HepG2 (cell line): Measurements from ENCODE around the gene SEMA4F. TPM values are rescaled to one million over a fixed set of nuclear protein-coding genes. Genes with fewer than 3 reads are reported as not detected.

Experiments
- ATAC-seq: fragments of 200-7000 bp; cut with Tn5 transposase; 3 replicates; pipeline ENCODE4 v1.9.1; 2020; ENCODE audit warnings: mild to moderate bottlenecking, moderate library complexity
- BruUV-seq: library from RNA; stranded (reverse); fragments of 400-500 nt; replicated peaks from 2 replicates; lab custom pipeline; 2021; lab: Mats Ljungman, UMichigan
- CTCF ChIA-PET: fragments of 300-600 bp; formaldehyde crosslinking; extraction: SDS; loops from one replicate; lab custom pipeline; 2021; ENCODE audit warnings: low total read pairs, inconsistent platforms, low intra/inter-chr PET ratio; lab: Yijun Ruan, JAX
- POLR2A ChIA-PET: fragments of 350-600 bp; sonication (Branson Sonifier 250); formaldehyde crosslinking; loops from one replicate; lab custom pipeline; 2020; ENCODE audit warnings: antibody characterized with exemption, inconsistent platforms; lab: Yijun Ruan, JAX
- DNase-seq: peaks from one replicate; pipeline ENCODE4 v3.0.0-alpha.2; 2015; ENCODE audit warnings: low spot score
- FAIRE-seq: peaks from 3 replicates; lab custom pipeline; 2011; peaks lifted over from hg19 to GRCh38; lab: Jason Lieb, UNC
- H2AFZ ChIP-seq: one replicate; pipeline ENCODE4 v1.6.1; 2011; ENCODE audit warnings: low read length, inconsistent platforms
- H3K27ac ChIP-seq: fragments of 300-600 bp; 3 replicates; pipeline ENCODE4 v1.8.0; 2011; ENCODE audit warnings: mixed run types, mild to moderate bottlenecking, mixed read lengths, low read length, inconsistent platforms; ENCODE audit not compliant: insufficient read depth; ENCODE audit errors: extremely low read length
- H3K27me3 ChIP-seq, 2 experiments: fragments of 200-600 bp in 1 of 2; 2 replicates in 1 of 2; 3 replicates in 1 of 2; pipeline versions ENCODE4 v1.6.0 to v1.8.0; 2011; ENCODE audit warnings: low read length in 2 of 2, mild to moderate bottlenecking in 2 of 2, moderate library complexity in 2 of 2, inconsistent platforms in 1 of 2; ENCODE audit not compliant: insufficient read depth in 2 of 2, control insufficient read depth in 1 of 2
- H3K36me3 ChIP-seq, 2 experiments: fragments of 200-600 bp in 1 of 2; replicated peaks in 1 of 2; 2 replicates in 1 of 2; 3 replicates in 1 of 2; pipeline versions ENCODE4 v1.5.1 to v1.8.0; 2011; ENCODE audit warnings: low read length in 2 of 2, inconsistent platforms in 1 of 2; ENCODE audit not compliant: insufficient read depth in 2 of 2, control insufficient read depth in 1 of 2
- H3K4me1 ChIP-seq: 2 replicates; pipeline ENCODE4 v1.5.1; 2012; ENCODE audit warnings: low read length, inconsistent platforms; ENCODE audit not compliant: insufficient read depth
- H3K4me2 ChIP-seq: 2 replicates; pipeline ENCODE4 v1.6.0; 2011; ENCODE audit warnings: low read depth, low read length, inconsistent platforms
- H3K4me3 ChIP-seq, 3 experiments: fragments of 200-600 bp in 1 of 3; sonication (generic), shearing (Covaris generic) in 1 of 3; replicated peaks in 1 of 3; 2 replicates each; pipeline ENCODE4 v1.5.1; 2011 to 2016; ENCODE audit warnings: low read length in 3 of 3, inconsistent platforms in 2 of 3, low read depth in 2 of 3, mild to moderate bottlenecking in 2 of 3, control low read depth in 1 of 3, mixed read lengths in 1 of 3; ENCODE audit not compliant: insufficient read depth in 1 of 3
- H3K79me2 ChIP-seq: one replicate; pipeline ENCODE4 v1.6.1; 2011; ENCODE audit warnings: low read length, inconsistent platforms; ENCODE audit not compliant: insufficient read depth
- H3K9ac ChIP-seq: 2 replicates; pipeline ENCODE4 v1.6.0; 2011; ENCODE audit warnings: mild to moderate bottlenecking, low read depth, low read length, inconsistent platforms; ENCODE audit not compliant: insufficient read depth
- H3K9me3 ChIP-seq: 2 replicates; pipeline ENCODE4 v1.5.1; 2012; ENCODE audit warnings: mild to moderate bottlenecking, low read length
- H4K20me1 ChIP-seq: 2 replicates; pipeline ENCODE4 v1.6.0; 2011; ENCODE audit warnings: inconsistent platforms, mild to moderate bottlenecking, low read length, moderate library complexity; ENCODE audit not compliant: insufficient read depth
- IRF2 ChIP-seq: IDR thresholded peaks from 2 replicates; pipeline ENCODE4 v1.6.1; 2018; ENCODE audit warnings: missing genetic modification reagents, missing compliant biosample characterization
- KAT7 ChIP-seq: IDR thresholded peaks from 2 replicates; pipeline ENCODE4 v1.6.1; 2018; ENCODE audit warnings: borderline replicate concordance, missing compliant biosample characterization
- SMYD3 ChIP-seq: sonication (generic); formaldehyde crosslinking; IDR thresholded peaks from 2 replicates; pipeline ENCODE4 v1.8.1; 2023; ENCODE audit warnings: mild to moderate bottlenecking, missing genetic modification reagents
- TBX2 ChIP-seq: sonication (generic); formaldehyde crosslinking; IDR thresholded peaks from 2 replicates; pipeline ENCODE4 v1.5.0; 2020; ENCODE audit warnings: missing genetic modification reagents, mild to moderate bottlenecking, borderline replicate concordance
- ZBTB20 ChIP-seq: sonication (generic); formaldehyde crosslinking; IDR thresholded peaks from 2 replicates; pipeline ENCODE4 v1.8.1; 2023; ENCODE audit warnings: missing genetic modification reagents, low read depth, mild to moderate bottlenecking, borderline replicate concordance
- ZNF619 ChIP-seq: sonication (generic); formaldehyde crosslinking; IDR thresholded peaks from 2 replicates; pipeline ENCODE4 v1.4.0; 2020; ENCODE audit warnings: mild to moderate bottlenecking, missing genetic modification reagents
- ZNF724P ChIP-seq: sonication (generic); formaldehyde crosslinking; IDR thresholded peaks from 2 replicates; pipeline ENCODE4 v1.8.0; 2022; ENCODE audit warnings: missing genetic modification reagents, borderline replicate concordance
- ZNF781 ChIP-seq: sonication (generic); formaldehyde crosslinking; IDR thresholded peaks from 2 replicates; pipeline ENCODE4 v1.5.1; 2020; ENCODE audit warnings: borderline replicate concordance, mild to moderate bottlenecking, missing genetic modification reagents; ENCODE audit errors: not compliant biosample characterization
- WGBS: methylation state at CpG from one replicate; pipeline ENCODE4 v1.1.6; 2017; ENCODE audit warnings: low lambda C conversion rate; 5-methylcytosine and 5-hydroxymethylcytosine counted together
- in situ Hi-C: cut with HindIII; loops from 2 replicates; pipeline ENCODE4 v1.10.0; 2017; ENCODE audit warnings: low pct_unique_long_range_greater_than_20kb; ENCODE audit not compliant: extremely low pct_ligation_motif_present
- intact Hi-C: fragments of 100-400 bp; cut with micrococcal nuclease; formaldehyde crosslinking; loops from one replicate; pipeline ENCODE4 v1.10.0; 2022; ENCODE audit not compliant: unreplicated experiment
- polyA plus RNA-seq, 8 experiments: library from polyadenylated mRNA; depleted of rRNA in 3 of 8; stranded (reverse) in 7 of 8; unstranded in 1 of 8; fragments of >200 nt; fragmentation: Illumina TruSeq in 4 of 8; extraction: Trizol in 4 of 8; gene quantifications; 2 replicates each; pipeline versions ENCODE4 v1.2.1 to v1.2.3, GENCODE V29; 2011 to 2016; ENCODE audit warnings: low read depth in 4 of 8, missing spikeins in 1 of 8, mixed read lengths in 1 of 8; ENCODE audit not compliant: insufficient read depth in 1 of 8
- total RNA-seq, 5 experiments: library from RNA; depleted of rRNA; stranded (reverse); fragments of >200 nt; fragmentation: Illumina TruSeq; extraction: Trizol; gene quantifications; 2 replicates each; pipeline ENCODE4 v1.2.3, GENCODE V29; 2016; ENCODE audit warnings: low read depth in 1 of 5
- TF ChIP-seq, protein P1 (sequence below): sonication (generic); formaldehyde crosslinking; IDR thresholded peaks from 2 replicates; pipeline ENCODE4 v1.4.0; 2020; ENCODE audit warnings: mild to moderate bottlenecking, missing genetic modification reagents
- TF ChIP-seq, protein P2 (sequence below): sonication (generic); formaldehyde crosslinking; IDR thresholded peaks from 2 replicates; pipeline ENCODE4 v1.4.0; 2020; ENCODE audit warnings: missing genetic modification reagents

The SEMA4F gene
- total and polyA plus RNA-seq, 2 of the 13 experiments (the other 11 are each of a cell fraction or from before 2014, with no cell fraction given): 7.1 to 10.3 TPM

DNA sequence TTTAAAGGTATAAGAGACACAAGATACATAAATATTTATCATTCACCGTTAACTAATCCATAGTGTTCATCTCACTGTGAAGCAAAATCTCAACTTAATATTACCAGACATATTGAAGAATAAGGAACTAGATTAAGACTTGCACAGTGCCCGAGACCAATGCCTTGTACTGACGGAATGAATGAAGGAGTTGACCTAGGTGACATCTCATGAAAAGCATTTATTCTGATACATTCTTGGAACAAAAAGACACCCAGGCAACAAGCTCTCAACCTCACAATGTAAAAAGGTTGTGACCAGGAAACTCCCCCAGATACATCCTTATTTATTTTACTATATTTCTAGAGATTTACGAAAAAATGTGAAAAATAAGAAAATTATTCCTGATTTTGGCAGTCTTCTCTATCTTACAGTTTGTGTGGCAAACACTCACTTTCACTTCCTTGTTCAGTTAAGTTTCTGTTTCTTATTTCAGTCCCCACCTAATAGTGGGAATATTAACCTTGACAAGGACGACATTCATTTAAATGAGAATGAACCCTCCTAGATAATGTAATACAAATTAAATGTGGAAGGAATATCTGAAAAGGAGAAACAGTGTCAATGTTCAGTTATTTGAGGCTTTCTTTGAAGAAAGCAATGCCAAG lies 34.3 kb upstream of the SEMA4F start:
- no peak overlapping the region for H2AFZ ChIP-seq
- no peaks in the 10 kb centered on the region for H3K36me3 ChIP-seq
- no peak overlapping the region for H3K4me3 ChIP-seq
- ChIA-PET CTCF (no interaction called here), POLR2A (no interaction called here)
- no peak overlapping the region for H3K9ac ChIP-seq
- intact Hi-C loops (no loop called here), in situ Hi-C loops (no loop called here)
- peaks cover 1 to 9% of the 10 kb centered on the region in 2 experiments for H3K27me3 ChIP-seq
- H3K27ac ChIP-seq: no peak overlapping the region
- H3K79me2 ChIP-seq: no peaks in the 10 kb centered on the region
- no TSS peak for BruUV-seq
- no peaks in the 10 kb centered on the region for H3K4me1 ChIP-seq
- H3K4me2 ChIP-seq: no peak overlapping the region
- no peaks in the 10 kb centered on the region for H4K20me1 ChIP-seq
- FAIRE-seq: no peak
- 27% methylated on average over 5 of the region's 5 CpGs for WGBS
- no peaks in the 10 kb centered on the region for H3K9me3 ChIP-seq
- TF ChIP-seq TBX2 (CRISPR knock-in tag) (no peak), KAT7 (no peak)
- DNase-seq: no peak
- no peak for ATAC-seq

DNA sequence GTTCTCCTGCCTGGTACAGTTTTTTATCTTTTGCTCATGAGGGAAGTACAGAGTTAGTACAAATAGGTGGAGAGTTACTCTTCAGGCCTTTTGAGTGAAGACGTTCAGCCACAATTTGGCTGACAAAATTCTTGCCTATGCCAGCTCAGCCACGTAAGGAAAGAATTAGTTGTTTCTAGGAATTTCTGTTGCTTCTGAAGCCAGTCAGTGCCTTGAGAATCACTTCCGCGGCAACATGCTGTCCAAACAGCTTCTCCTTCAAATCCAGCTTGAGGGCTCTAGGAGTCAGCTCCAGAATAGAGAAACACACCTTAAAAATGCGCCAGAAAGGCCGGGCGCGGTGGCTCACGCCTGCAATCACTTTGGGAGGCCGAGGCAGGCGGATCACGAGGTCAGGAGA lies 33.4 kb upstream of the SEMA4F start:
- Histone ChIP-seq H3K79me2 (no peaks in the 10 kb centered on the region), H2AFZ (no peak overlapping the region), H4K20me1 (no peaks in the 10 kb centered on the region), H3K4me1 (no peaks in the 10 kb centered on the region), H3K4me3 (no peak overlapping the region), H3K9ac (no peak overlapping the region), H3K27ac (no peak overlapping the region), H3K9me3 (no peaks in the 10 kb centered on the region), H3K36me3 (no peaks in the 10 kb centered on the region), H3K27me3 (peaks cover 1 to 9% of the 10 kb centered on the region in 2 experiments), H3K4me2 (no peak overlapping the region)
- in situ Hi-C loops: no loop called here
- intact Hi-C loops: no loop called here
- ATAC-seq (no peak), DNase-seq (no peak), FAIRE-seq (no peak)
- ChIA-PET CTCF (no interaction called here), POLR2A (no interaction called here)
- 71% methylated on average over 12 of the region's 12 CpGs for WGBS
- BruUV-seq: no TSS peak
- TF ChIP-seq IRF2 (CRISPR knock-in tag) (no peak), ZNF619 (no peak), ZNF724P (no peak), ZBTB20 (no peak), SMYD3 (CRISPR knock-in tag) (no peak), ZNF781 (CRISPR knock-in tag) (no peak)
- TF ChIP-seq, protein P1, sequence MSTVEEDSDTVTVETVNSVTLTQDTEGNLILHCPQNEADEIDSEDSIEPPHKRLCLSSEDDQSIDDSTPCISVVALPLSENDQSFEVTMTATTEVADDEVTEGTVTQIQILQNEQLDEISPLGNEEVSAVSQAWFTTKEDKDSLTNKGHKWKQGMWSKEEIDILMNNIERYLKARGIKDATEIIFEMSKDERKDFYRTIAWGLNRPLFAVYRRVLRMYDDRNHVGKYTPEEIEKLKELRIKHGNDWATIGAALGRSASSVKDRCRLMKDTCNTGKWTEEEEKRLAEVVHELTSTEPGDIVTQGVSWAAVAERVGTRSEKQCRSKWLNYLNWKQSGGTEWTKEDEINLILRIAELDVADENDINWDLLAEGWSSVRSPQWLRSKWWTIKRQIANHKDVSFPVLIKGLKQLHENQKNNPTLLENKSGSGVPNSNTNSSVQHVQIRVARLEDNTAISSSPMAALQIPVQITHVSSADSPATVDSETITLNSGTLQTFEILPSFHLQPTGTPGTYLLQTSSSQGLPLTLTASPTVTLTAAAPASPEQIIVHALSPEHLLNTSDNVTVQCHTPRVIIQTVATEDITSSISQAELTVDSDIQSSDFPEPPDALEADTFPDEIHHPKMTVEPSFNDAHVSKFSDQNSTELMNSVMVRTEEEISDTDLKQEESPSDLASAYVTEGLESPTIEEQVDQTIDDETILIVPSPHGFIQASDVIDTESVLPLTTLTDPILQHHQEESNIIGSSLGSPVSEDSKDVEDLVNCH: no peak
- TF ChIP-seq, protein P2, sequence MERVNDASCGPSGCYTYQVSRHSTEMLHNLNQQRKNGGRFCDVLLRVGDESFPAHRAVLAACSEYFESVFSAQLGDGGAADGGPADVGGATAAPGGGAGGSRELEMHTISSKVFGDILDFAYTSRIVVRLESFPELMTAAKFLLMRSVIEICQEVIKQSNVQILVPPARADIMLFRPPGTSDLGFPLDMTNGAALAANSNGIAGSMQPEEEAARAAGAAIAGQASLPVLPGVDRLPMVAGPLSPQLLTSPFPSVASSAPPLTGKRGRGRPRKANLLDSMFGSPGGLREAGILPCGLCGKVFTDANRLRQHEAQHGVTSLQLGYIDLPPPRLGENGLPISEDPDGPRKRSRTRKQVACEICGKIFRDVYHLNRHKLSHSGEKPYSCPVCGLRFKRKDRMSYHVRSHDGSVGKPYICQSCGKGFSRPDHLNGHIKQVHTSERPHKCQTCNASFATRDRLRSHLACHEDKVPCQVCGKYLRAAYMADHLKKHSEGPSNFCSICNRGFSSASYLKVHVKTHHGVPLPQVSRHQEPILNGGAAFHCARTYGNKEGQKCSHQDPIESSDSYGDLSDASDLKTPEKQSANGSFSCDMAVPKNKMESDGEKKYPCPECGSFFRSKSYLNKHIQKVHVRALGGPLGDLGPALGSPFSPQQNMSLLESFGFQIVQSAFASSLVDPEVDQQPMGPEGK (CRISPR knock-in tag): no peak
